Trophoblast cell (in vitro differentiated cells and primary cell): ENCODE data around the gene MYO10.

ENCODE experiments used
- DNase-seq, 2 donors: peaks; one replicate each; pipeline ENCODE4 v3.0.0-alpha.2; 2016
- H2AFZ ChIP-seq: 2 replicates; pipeline ENCODE4 v1.6.1; 2013; ENCODE audit warnings: low read length, moderate library complexity, mild to moderate bottlenecking; ENCODE audit not compliant: insufficient read depth, poor library complexity
- H2AK5ac ChIP-seq: 2 replicates; pipeline ENCODE4 v1.6.1; 2013; ENCODE audit warnings: mild to moderate bottlenecking, low read length
- H2BK120ac ChIP-seq: 2 replicates; pipeline ENCODE4 v1.6.1; 2013; ENCODE audit warnings: low read length, mild to moderate bottlenecking, moderate library complexity; ENCODE audit not compliant: insufficient read depth, poor library complexity
- H2BK12ac ChIP-seq: 2 replicates; pipeline ENCODE4 v1.6.1; 2013; ENCODE audit warnings: mild to moderate bottlenecking, low read length, moderate library complexity
- H2BK5ac ChIP-seq: 2 replicates; pipeline ENCODE4 v1.6.1; 2013; ENCODE audit warnings: low read length, low read depth, moderate library complexity, mild to moderate bottlenecking; ENCODE audit not compliant: poor library complexity
- H3K14ac ChIP-seq: 2 replicates; pipeline ENCODE4 v1.6.1; 2013; ENCODE audit warnings: mild to moderate bottlenecking, low read length
- H3K18ac ChIP-seq: 2 replicates; pipeline ENCODE4 v1.6.1; 2013; ENCODE audit warnings: mild to moderate bottlenecking, low read length
- H3K23ac ChIP-seq: 2 replicates; pipeline ENCODE4 v1.6.1; 2013; ENCODE audit warnings: low read length
- H3K27ac ChIP-seq: 2 replicates; pipeline ENCODE4 v1.5.1; 2013; ENCODE audit warnings: low read depth, mild to moderate bottlenecking, inconsistent platforms, low read length, moderate library complexity
- H3K27me3 ChIP-seq: 2 replicates; pipeline ENCODE4 v1.6.1; 2013; ENCODE audit warnings: inconsistent platforms, mild to moderate bottlenecking, low read length, moderate library complexity; ENCODE audit not compliant: insufficient read depth
- H3K36me3 ChIP-seq, 2 experiments: 1 replicate in 1 of 2; 2 replicates in 1 of 2; pipeline ENCODE4 v1.6.1; 2013; ENCODE audit warnings: low read length in 2 of 2, mild to moderate bottlenecking in 2 of 2, moderate library complexity in 1 of 2; ENCODE audit not compliant: insufficient read depth in 2 of 2, control insufficient read depth in 1 of 2
- H3K4ac ChIP-seq: 2 replicates; pipeline ENCODE4 v1.6.1; 2013; ENCODE audit warnings: low read depth, mild to moderate bottlenecking, low read length, moderate library complexity
- H3K4me1 ChIP-seq, 2 experiments: 1 replicate in 1 of 2; 2 replicates in 1 of 2; pipeline ENCODE4 v1.6.1; 2013; ENCODE audit warnings: low read length in 2 of 2, mild to moderate bottlenecking in 2 of 2, moderate library complexity in 1 of 2; ENCODE audit not compliant: insufficient read depth in 2 of 2, control insufficient read depth in 1 of 2
- H3K4me2 ChIP-seq: 2 replicates; pipeline ENCODE4 v1.6.1; 2013; ENCODE audit warnings: inconsistent platforms, mild to moderate bottlenecking, low read length, moderate library complexity
- H3K4me3 ChIP-seq: 2 replicates; pipeline ENCODE4 v1.5.1; 2013; ENCODE audit warnings: mild to moderate bottlenecking, low read depth, low read length, inconsistent platforms
- H3K79me1 ChIP-seq: one replicate; pipeline ENCODE4 v1.6.1; 2013; ENCODE audit warnings: low read length
- H3K79me2 ChIP-seq: 2 replicates; pipeline ENCODE4 v1.6.1; 2013; ENCODE audit warnings: low read length, mild to moderate bottlenecking; ENCODE audit not compliant: control insufficient read depth, insufficient read depth, poor library complexity
- H3K9ac ChIP-seq: 2 replicates; pipeline ENCODE4 v1.6.1; 2013; ENCODE audit warnings: mild to moderate bottlenecking, low read length
- H3K9me3 ChIP-seq: 2 replicates; pipeline ENCODE4 v1.6.1; 2013; ENCODE audit warnings: low read depth, mild to moderate bottlenecking, control low read depth, inconsistent platforms, low read length; ENCODE audit not compliant: insufficient read depth
- H4K12ac ChIP-seq: 2 replicates; pipeline ENCODE4 v1.6.1; 2013; ENCODE audit warnings: low read depth, mild to moderate bottlenecking, low read length, moderate library complexity
- H4K8ac ChIP-seq: 2 replicates; pipeline ENCODE4 v1.6.1; 2013; ENCODE audit warnings: low read depth, mild to moderate bottlenecking, low read length, moderate library complexity
- H4K91ac ChIP-seq: one replicate; pipeline ENCODE4 v1.6.1; 2013; ENCODE audit warnings: low read depth, mild to moderate bottlenecking, low read length, moderate library complexity
- WGBS: extraction: QIAGEN DNeasy Blood & Tissue Kit; methylation state at CpG from one replicate; pipeline ENCODE4 v1.1.7; 2013; ENCODE audit warnings: missing lambda C conversion rate; ENCODE audit not compliant: insufficient read length, insufficient coverage; ENCODE audit errors: extremely low coverage; 5-methylcytosine and 5-hydroxymethylcytosine counted together

The MYO10 gene

GRCh38 chr5:16712178-16712577 lies 223.9 kb downstream of the MYO10 start:
- no peak overlapping the region for H2AFZ ChIP-seq
- H3K14ac ChIP-seq, result no peak overlapping the region
- no peak overlapping the region for H3K23ac ChIP-seq
- DNase-seq, result no peak
- H3K9ac ChIP-seq, result no peak overlapping the region
- no peaks in the 10 kb centered on the region for H3K27me3 ChIP-seq
- H4K91ac ChIP-seq, result no peak overlapping the region
- no peak overlapping the region for H2BK5ac ChIP-seq
- H3K4ac ChIP-seq, result no peak overlapping the region
- H2BK12ac ChIP-seq, result no peak overlapping the region
- peaks cover 19 to 30% of the 10 kb centered on the region in 2 experiments for H3K36me3 ChIP-seq
- H3K18ac ChIP-seq, result no peak overlapping the region
- peaks cover 4% of the 10 kb centered on the region for H3K79me1 ChIP-seq
- WGBS, result no CpG with 5 or more reads among the region's 1 CpG
- no peak overlapping the region for H3K27ac ChIP-seq
- no peaks in the 10 kb centered on the region for H3K79me2 ChIP-seq
- no peak overlapping the region for H3K4me3 ChIP-seq
- no peak overlapping the region for H4K8ac ChIP-seq
- no peak overlapping the region for H2AK5ac ChIP-seq
- H3K4me2 ChIP-seq, result no peak overlapping the region
- H4K12ac ChIP-seq, result no peak overlapping the region
- no peaks in the 10 kb centered on the region for H3K9me3 ChIP-seq
- H3K4me1 ChIP-seq, result peaks cover 3 to 4% of the 10 kb centered on the region in 2 experiments
- H2BK120ac ChIP-seq, result no peak overlapping the region

- Histone ChIP-seq H4K12ac (no peak overlapping the region), H2AK5ac (no peak overlapping the region), H3K18ac (no peak overlapping the region), H2BK12ac (no peak overlapping the region), H3K23ac (no peak overlapping the region), H2BK120ac (no peak overlapping the region), H3K36me3 (peaks cover 20 to 37% of the 10 kb centered on the region in 2 experiments), H4K91ac (no peak overlapping the region), H3K79me1 (peaks cover 4% of the 10 kb centered on the region), H2BK5ac (no peak overlapping the region), H4K8ac (no peak overlapping the region), H3K4me2 (no peak overlapping the region), H3K9ac (no peak overlapping the region), H3K27me3 (no peaks in the 10 kb centered on the region), H3K4ac (no peak overlapping the region), H3K4me1 (peaks cover 3 to 4% of the 10 kb centered on the region in 2 experiments), H3K4me3 (no peak overlapping the region), H3K27ac (no peak overlapping the region), H2AFZ (no peak overlapping the region), H3K9me3 (no peaks in the 10 kb centered on the region), H3K79me2 (no peaks in the 10 kb centered on the region), H3K14ac (no peak overlapping the region)
- no CpG with 5 or more reads among the region's 8 CpGs for WGBS
- DNase-seq, result peak in 1 of 2 donors; percentile 59
Observed at GRCh38 chr5:16709691-16710433, 226.2 kb downstream of the MYO10 start.

- Histone ChIP-seq H3K79me1 (peaks cover 2% of the 10 kb centered on the region), H2BK120ac (no peak overlapping the region)
Observed at GRCh38 chr5:16707869-16708192, 228.3 kb downstream of the MYO10 start.

GRCh38 chr5:16707168-16707868 lies 228.8 kb downstream of the MYO10 start:
- DNase-seq, result no peak
- H3K79me2 ChIP-seq, result no peaks in the 10 kb centered on the region
- no peak overlapping the region for H3K14ac ChIP-seq
- H3K36me3 ChIP-seq, result peaks cover 28 to 49% of the 10 kb centered on the region in 2 experiments
- H4K12ac ChIP-seq, result no peak overlapping the region
- no peak overlapping the region for H3K18ac ChIP-seq
- no peaks in the 10 kb centered on the region for H3K27me3 ChIP-seq
- no peak overlapping the region for H2BK120ac ChIP-seq
- H3K4ac ChIP-seq, result no peak overlapping the region
- H3K27ac ChIP-seq, result no peak overlapping the region
- no peak overlapping the region for H4K91ac ChIP-seq
- H3K9ac ChIP-seq, result no peak overlapping the region
- H3K9me3 ChIP-seq, result no peaks in the 10 kb centered on the region
- H3K4me3 ChIP-seq, result no peak overlapping the region
- H3K4me2 ChIP-seq, result no peak overlapping the region
- no peak overlapping the region for H2BK5ac ChIP-seq
- no CpG with 5 or more reads among the region's 9 CpGs for WGBS
- no peaks in the 10 kb centered on the region for H3K4me1 ChIP-seq
- no peak overlapping the region for H3K23ac ChIP-seq
- H3K79me1 ChIP-seq, result peaks cover 2% of the 10 kb centered on the region
- H2AK5ac ChIP-seq, result no peak overlapping the region
- H4K8ac ChIP-seq, result no peak overlapping the region
- no peak overlapping the region for H2AFZ ChIP-seq
- no peak overlapping the region for H2BK12ac ChIP-seq

More at GRCh38 chr5:16707869-16708192, 228.3 kb downstream of the MYO10 start:
- no CpG with 5 or more reads among the region's 3 CpGs for WGBS
- Histone ChIP-seq H3K18ac (no peak overlapping the region), H3K4me1 (no peaks in the 10 kb centered on the region), H3K4me3 (no peak overlapping the region), H3K23ac (no peak overlapping the region), H3K4ac (no peak overlapping the region), H2AFZ (no peak overlapping the region), H3K79me2 (no peaks in the 10 kb centered on the region), H4K8ac (no peak overlapping the region), H2BK5ac (no peak overlapping the region), H3K27me3 (no peaks in the 10 kb centered on the region), H4K91ac (no peak overlapping the region), H3K9ac (no peak overlapping the region), H3K36me3 (peaks cover 28 to 48% of the 10 kb centered on the region in 2 experiments), H2AK5ac (no peak overlapping the region), H3K9me3 (no peaks in the 10 kb centered on the region), H4K12ac (no peak overlapping the region), H2BK12ac (no peak overlapping the region), H3K4me2 (no peak overlapping the region), H3K14ac (no peak overlapping the region), H3K27ac (no peak overlapping the region)
- no peak for DNase-seq
